Fibroblast of lung (primary cell): ENCODE data around the gene NLGN1.

Experiments used
- EZH2 ChIP-seq: IDR thresholded peaks from 2 replicates; pipeline ENCODE4 v1.5.1; 2012; ENCODE audit warnings: low read length, control low read depth, mild to moderate bottlenecking; ENCODE audit errors: missing control alignments
- TF ChIP-seq, protein P1 (sequence below), 2 donors: IDR thresholded peaks in 1 of 2; conservative IDR thresholded peaks in 1 of 2; 1 replicate in 1 of 2; 2 replicates in 1 of 2; pipeline ENCODE4 v1.5.1; 2011 to 2012; ENCODE audit warnings: low read length in 2 of 2, control low read depth in 1 of 2, inconsistent platforms in 1 of 2, low read depth in 1 of 2, mild to moderate bottlenecking in 1 of 2

DNA sequence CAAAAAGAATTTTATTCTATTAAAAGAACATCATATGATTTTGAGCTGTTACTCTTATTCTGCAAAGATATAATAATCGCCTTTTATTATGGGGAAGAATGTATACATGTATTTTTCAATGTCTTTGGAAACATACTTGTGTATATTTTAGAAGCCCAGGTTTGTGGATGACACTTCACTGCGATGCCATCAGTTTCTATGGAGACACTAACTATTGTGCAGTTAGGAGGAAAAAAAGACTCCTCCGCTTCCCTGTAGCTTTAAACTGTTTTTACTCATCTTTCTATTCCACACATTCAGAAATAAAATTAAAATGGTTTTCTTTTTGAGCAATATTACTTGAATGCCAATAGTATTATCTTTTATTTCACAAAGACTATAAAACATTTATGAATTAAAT is 305.0 kb downstream of the NLGN1 start:
- TF ChIP-seq, protein P1, sequence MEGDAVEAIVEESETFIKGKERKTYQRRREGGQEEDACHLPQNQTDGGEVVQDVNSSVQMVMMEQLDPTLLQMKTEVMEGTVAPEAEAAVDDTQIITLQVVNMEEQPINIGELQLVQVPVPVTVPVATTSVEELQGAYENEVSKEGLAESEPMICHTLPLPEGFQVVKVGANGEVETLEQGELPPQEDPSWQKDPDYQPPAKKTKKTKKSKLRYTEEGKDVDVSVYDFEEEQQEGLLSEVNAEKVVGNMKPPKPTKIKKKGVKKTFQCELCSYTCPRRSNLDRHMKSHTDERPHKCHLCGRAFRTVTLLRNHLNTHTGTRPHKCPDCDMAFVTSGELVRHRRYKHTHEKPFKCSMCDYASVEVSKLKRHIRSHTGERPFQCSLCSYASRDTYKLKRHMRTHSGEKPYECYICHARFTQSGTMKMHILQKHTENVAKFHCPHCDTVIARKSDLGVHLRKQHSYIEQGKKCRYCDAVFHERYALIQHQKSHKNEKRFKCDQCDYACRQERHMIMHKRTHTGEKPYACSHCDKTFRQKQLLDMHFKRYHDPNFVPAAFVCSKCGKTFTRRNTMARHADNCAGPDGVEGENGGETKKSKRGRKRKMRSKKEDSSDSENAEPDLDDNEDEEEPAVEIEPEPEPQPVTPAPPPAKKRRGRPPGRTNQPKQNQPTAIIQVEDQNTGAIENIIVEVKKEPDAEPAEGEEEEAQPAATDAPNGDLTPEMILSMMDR (conservative IDR thresholded peaks at IDR 0.05 in 1 of 2, IDR thresholded peaks at IDR 0.05 in 1 of 2; ENCODE audit: low read depth in 1 of 2, low read length in 2 of 2): no peak
- no peak for TF ChIP-seq EZH2
